ENCODE data around the gene RXFP3. TPM values are rescaled to one million over a fixed set of nuclear protein-coding genes. Genes with fewer than 3 reads are reported as not detected.

The RXFP3 gene
- total and polyA plus RNA-seq, 2 donors (not counting 1 experiment from before 2014, with no cell fraction given): not detected

GRCh38 chr5:33975852-33976251, 39.7 kb downstream of the RXFP3 start:
- H3K4me2 ChIP-seq (replicated peaks; ENCODE audit: low read depth, low read length, poor library complexity, severe bottlenecking): no peak overlapping the region
- peaks cover 0 to 5% (median 0%) of the 10 kb centered on the region in 4 experiments for H3K27me3 ChIP-seq (replicated peaks in 1 of 4; ENCODE audit: control extremely low read depth in 1 of 4, control insufficient read depth in 3 of 4, insufficient read depth in 4 of 4, low read length in 3 of 4)
- intact Hi-C loops (cut with micrococcal nuclease): no loop called here
- H3K9ac ChIP-seq (ENCODE audit: low read length): no peak overlapping the region
- no peak for TF ChIP-seq CTCF (IDR thresholded peaks at IDR 0.05)
- no peak for TF ChIP-seq EZH2 (IDR thresholded peaks at IDR 0.05; ENCODE audit: borderline replicate concordance, insufficient read depth, low read depth, low read length, poor library complexity, severe bottlenecking)
- no peaks in the 10 kb centered on the region for H3K36me3 ChIP-seq (replicated peaks in 1 of 2; ENCODE audit: control extremely low read depth in 1 of 2, control insufficient read depth in 1 of 2, extremely low read depth in 1 of 2, insufficient read depth in 2 of 2, low read length in 1 of 2)
- H3K79me2 ChIP-seq (ENCODE audit: control insufficient read depth, insufficient read depth, low read length): no peaks in the 10 kb centered on the region
- no peak overlapping the region for H2AFZ ChIP-seq (ENCODE audit: insufficient read depth, low read depth, low read length, poor library complexity, severe bottlenecking)
- WGBS (ENCODE audit: insufficient coverage): 91% methylated on average over 3 of the region's 5 CpGs
- no peaks in the 10 kb centered on the region for H4K20me1 ChIP-seq (ENCODE audit: control insufficient read depth, insufficient read depth, low read length, poor library complexity, severe bottlenecking)
- H3K9me3 ChIP-seq (ENCODE audit: control extremely low read depth in 1 of 3, control insufficient read depth in 2 of 3, insufficient read depth in 1 of 3, low read length in 2 of 3): no peaks in the 10 kb centered on the region
- Mint-ChIP-seq H3K27ac (no peak overlapping the region), H3K4me3 (no peak overlapping the region), H3K9me3 (ENCODE audit: insufficient read depth) (no peaks in the 10 kb centered on the region), H3K4me1 (no peaks in the 10 kb centered on the region), H3K27me3 (peaks cover 12% of the 10 kb centered on the region)
- DNase-seq (no peak), ATAC-seq (ENCODE audit: low read depth) (no peak)
- ChIA-PET CTCF (no interaction called here), POLR2A (no interaction called here)
- H3K4me1 ChIP-seq (ENCODE audit: control insufficient read depth in 2 of 2, insufficient read depth in 2 of 2, low read length in 2 of 2): no peaks in the 10 kb centered on the region
- no peak overlapping the region for H3K4me3 ChIP-seq (ENCODE audit: control extremely low read depth in 1 of 5, extremely low read depth in 1 of 5, insufficient read depth in 1 of 5, low read depth in 2 of 5, low read length in 4 of 5)
- no peak overlapping the region for H3K27ac ChIP-seq (ENCODE audit: low read length in 2 of 2)

- H3K36me3 ChIP-seq (replicated peaks in 1 of 2; ENCODE audit: control extremely low read depth in 1 of 2, control insufficient read depth in 1 of 2, extremely low read depth in 1 of 2, insufficient read depth in 2 of 2, low read length in 1 of 2): no peaks in the 10 kb centered on the region
- DNase-seq (no peak), ATAC-seq (ENCODE audit: low read depth) (no peak)
- no peak overlapping the region for H2AFZ ChIP-seq (ENCODE audit: insufficient read depth, low read depth, low read length, poor library complexity, severe bottlenecking)
- no peak overlapping the region for H3K9ac ChIP-seq (ENCODE audit: low read length)
- no peak overlapping the region for H3K4me2 ChIP-seq (replicated peaks; ENCODE audit: low read depth, low read length, poor library complexity, severe bottlenecking)
- H3K4me3 Mint-ChIP-seq: no peak overlapping the region
- H3K9me3 Mint-ChIP-seq (ENCODE audit: insufficient read depth): no peaks in the 10 kb centered on the region
- H3K4me1 Mint-ChIP-seq: no peaks in the 10 kb centered on the region
- no peak overlapping the region for H3K27ac ChIP-seq (ENCODE audit: low read length in 2 of 2)
- no peaks in the 10 kb centered on the region for H3K4me1 ChIP-seq (ENCODE audit: control insufficient read depth in 2 of 2, insufficient read depth in 2 of 2, low read length in 2 of 2)
- intact Hi-C loops (cut with micrococcal nuclease): no loop called here
- no peaks in the 10 kb centered on the region for H3K9me3 ChIP-seq (ENCODE audit: control extremely low read depth in 1 of 3, control insufficient read depth in 2 of 3, insufficient read depth in 1 of 3, low read length in 2 of 3)
- H4K20me1 ChIP-seq (ENCODE audit: control insufficient read depth, insufficient read depth, low read length, poor library complexity, severe bottlenecking): no peaks in the 10 kb centered on the region
- no peak for TF ChIP-seq EZH2 (IDR thresholded peaks at IDR 0.05; ENCODE audit: borderline replicate concordance, insufficient read depth, low read depth, low read length, poor library complexity, severe bottlenecking)
- no peak for TF ChIP-seq CTCF (IDR thresholded peaks at IDR 0.05)
- CTCF ChIA-PET: no interaction called here
- no CpG with 5 or more reads among the region's 1 CpG for WGBS (ENCODE audit: insufficient coverage)
- POLR2A ChIA-PET: no interaction called here
- no peak overlapping the region for H3K27ac Mint-ChIP-seq
- H3K4me3 ChIP-seq (ENCODE audit: control extremely low read depth in 1 of 5, extremely low read depth in 1 of 5, insufficient read depth in 1 of 5, low read depth in 2 of 5, low read length in 4 of 5): no peak overlapping the region
- no peaks in the 10 kb centered on the region for H3K79me2 ChIP-seq (ENCODE audit: control insufficient read depth, insufficient read depth, low read length)
- peaks cover 0 to 5% (median 0%) of the 10 kb centered on the region in 4 experiments for H3K27me3 ChIP-seq (replicated peaks in 1 of 4; ENCODE audit: control extremely low read depth in 1 of 4, control insufficient read depth in 3 of 4, insufficient read depth in 4 of 4, low read length in 3 of 4)
- H3K27me3 Mint-ChIP-seq: peaks cover 12% of the 10 kb centered on the region
Observed at GRCh38 chr5:33976307-33976706, 40.1 kb downstream of the RXFP3 start.

Measured in B cell (primary cell).